Measurements from ENCODE around the gene BACH2.
"Not testable (repeated sequence)": the region's sequence is repeated elsewhere in the genome, so short reads cannot be mapped to it uniquely, and the experiment has no call there.

BACH2 gene

GRCh38 chr6:89890845-89891528 is 405.7 kb downstream of the BACH2 start:
- DNase-seq (ENCODE audit: low spot score): not testable (repeated sequence)

GRCh38 chr6:89888871-89889270 is 407.8 kb downstream of the BACH2 start:
- DNase-seq (ENCODE audit: low spot score): no peak

- no peak for DNase-seq (ENCODE audit: low spot score)
These were observed 408.5 kb downstream of the BACH2 start for GRCh38 chr6:89888138-89888514.

GRCh38 chr6:89887452-89888137 is 409.0 kb downstream of the BACH2 start:
- DNase-seq (ENCODE audit: low spot score): no peak

GRCh38 chr6:89886378-89887120 is 410.1 kb downstream of the BACH2 start:
- DNase-seq (ENCODE audit: low spot score): no peak

Data from kidney capillary endothelial cell (primary cell).